ENCODE measurements around the gene PROCA1.

Gene PROCA1

DNA sequence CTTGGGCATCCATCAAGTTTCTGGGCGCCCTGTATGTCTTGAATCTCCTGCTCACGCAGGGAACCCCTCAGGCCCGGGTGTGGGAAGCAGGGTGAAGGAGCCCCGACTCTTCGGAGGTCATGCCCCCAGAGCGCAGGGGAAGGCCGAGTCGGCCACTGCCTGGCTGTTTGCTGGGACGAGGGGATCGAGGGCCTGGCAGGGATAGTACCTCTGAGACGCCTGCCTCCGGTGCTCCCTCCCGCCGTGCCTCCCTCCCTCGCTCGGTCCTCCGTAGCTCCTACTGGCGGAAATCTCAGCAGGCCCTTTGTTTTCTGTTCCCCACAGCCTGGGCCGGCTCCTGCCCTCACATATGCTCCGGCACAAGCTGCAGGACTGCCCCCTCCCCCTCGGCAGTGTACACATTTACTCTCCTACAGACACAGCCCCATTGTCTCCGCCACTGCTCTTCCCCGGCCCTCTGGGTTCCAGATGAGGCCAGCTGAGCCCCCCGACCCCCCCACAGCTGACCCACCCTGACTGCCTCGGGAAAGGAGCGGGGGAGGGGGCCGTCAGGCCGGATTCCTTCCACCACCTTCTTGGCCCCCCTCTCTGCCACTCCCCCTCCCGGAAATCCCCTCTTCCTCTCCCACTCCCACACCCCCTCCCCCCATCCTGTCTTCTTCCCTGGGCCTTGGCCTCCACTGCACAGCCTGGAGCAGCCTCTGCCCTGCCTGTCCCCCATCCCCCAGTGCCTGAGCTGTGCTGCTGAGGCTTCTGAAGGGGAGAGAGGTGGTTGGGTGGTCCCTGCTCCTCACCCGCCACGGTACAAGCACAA is 33.5 kb upstream of the PROCA1 start:
- no peak for TF ChIP-seq CTCF (IDR thresholded peaks at IDR 0.05; ENCODE audit: unreplicated experiment in 3 of 3)
- H3K9me3 Mint-ChIP-seq: no peaks in the 10 kb centered on the region

DNA sequence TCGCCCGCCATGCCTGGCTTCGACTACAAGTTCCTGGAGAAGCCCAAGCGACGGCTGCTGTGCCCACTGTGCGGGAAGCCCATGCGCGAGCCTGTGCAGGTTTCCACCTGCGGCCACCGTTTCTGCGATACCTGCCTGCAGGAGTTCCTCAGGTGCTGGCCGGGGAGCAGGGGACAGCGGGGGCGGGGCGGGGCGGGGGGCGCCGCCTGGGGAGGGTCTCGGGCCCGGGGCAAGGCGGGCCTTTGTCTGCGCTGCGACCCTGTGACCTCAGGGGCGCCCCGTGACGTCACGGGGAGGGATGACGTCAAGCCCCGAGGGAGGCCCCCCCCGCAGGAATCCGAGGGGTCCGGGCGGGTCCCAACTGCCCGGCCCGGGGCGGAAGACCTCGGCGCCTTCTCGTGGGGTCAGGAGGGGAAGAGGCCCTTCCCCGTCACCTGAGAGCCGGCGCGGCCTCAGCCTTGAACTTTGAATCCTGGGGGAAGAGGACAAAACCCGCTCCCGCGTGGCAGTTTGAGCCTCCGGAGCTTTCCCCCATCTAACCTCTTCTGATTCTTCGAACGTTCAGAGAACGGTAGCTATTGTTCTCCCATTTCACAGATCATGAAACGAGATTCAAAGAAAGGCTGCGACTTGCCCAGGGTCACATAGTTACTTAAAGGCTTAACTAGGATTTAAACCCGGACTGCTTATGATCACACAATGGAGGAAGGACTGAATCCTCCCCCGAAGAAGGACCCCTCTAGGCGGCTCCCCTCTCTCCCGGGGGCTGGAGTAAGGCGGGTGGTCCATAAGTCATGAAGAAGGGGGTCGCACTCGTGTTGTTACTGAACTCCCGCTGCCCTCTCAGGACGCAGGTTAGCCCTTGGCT is 32.6 kb upstream of the PROCA1 start:
- H3K4me1 Mint-ChIP-seq: peaks cover 28% of the 10 kb centered on the region
- no peaks in the 10 kb centered on the region for H3K9me3 Mint-ChIP-seq
- no peak for TF ChIP-seq CTCF (IDR thresholded peaks at IDR 0.05; ENCODE audit: unreplicated experiment in 3 of 3)
- H3K27ac Mint-ChIP-seq: peak overlapping the region; percentile 95 to 100 (median 99)
- H3K4me3 Mint-ChIP-seq: peak overlapping the region; percentile 97 to 99 (median 98)
- no peaks in the 10 kb centered on the region for H3K27me3 Mint-ChIP-seq (ENCODE audit: low read depth)
- H3K36me3 Mint-ChIP-seq (ENCODE audit: low read depth): peaks cover 21% of the 10 kb centered on the region

More for the DNA sequence above, 33.5 kb upstream of the PROCA1 start:
- Mint-ChIP-seq H3K27me3 (ENCODE audit: low read depth) (no peaks in the 10 kb centered on the region), H3K27ac (peak overlapping the region; percentile 95 to 100 (median 99)), H3K4me1 (peaks cover 31% of the 10 kb centered on the region), H3K4me3 (peak overlapping the region; percentile 97 to 99 (median 98)), H3K36me3 (ENCODE audit: low read depth) (peaks cover 24% of the 10 kb centered on the region)

GRCh38 chr17:28743243-28744103 is 31.8 kb upstream of the PROCA1 start, which contains the start of gene TRAF4:
Gene TRAF4, plus strand, starts transcription at chr17:28744011. Its CDS starts 102 bp downstream, at chr17:28744113.
- peak within 1 kb of the TSS; percentile 95 to 100 (median 99) for H3K27ac Mint-ChIP-seq
- H3K4me3 Mint-ChIP-seq: peak within 1 kb of the TSS; percentile 97 to 99 (median 98)

DNA sequence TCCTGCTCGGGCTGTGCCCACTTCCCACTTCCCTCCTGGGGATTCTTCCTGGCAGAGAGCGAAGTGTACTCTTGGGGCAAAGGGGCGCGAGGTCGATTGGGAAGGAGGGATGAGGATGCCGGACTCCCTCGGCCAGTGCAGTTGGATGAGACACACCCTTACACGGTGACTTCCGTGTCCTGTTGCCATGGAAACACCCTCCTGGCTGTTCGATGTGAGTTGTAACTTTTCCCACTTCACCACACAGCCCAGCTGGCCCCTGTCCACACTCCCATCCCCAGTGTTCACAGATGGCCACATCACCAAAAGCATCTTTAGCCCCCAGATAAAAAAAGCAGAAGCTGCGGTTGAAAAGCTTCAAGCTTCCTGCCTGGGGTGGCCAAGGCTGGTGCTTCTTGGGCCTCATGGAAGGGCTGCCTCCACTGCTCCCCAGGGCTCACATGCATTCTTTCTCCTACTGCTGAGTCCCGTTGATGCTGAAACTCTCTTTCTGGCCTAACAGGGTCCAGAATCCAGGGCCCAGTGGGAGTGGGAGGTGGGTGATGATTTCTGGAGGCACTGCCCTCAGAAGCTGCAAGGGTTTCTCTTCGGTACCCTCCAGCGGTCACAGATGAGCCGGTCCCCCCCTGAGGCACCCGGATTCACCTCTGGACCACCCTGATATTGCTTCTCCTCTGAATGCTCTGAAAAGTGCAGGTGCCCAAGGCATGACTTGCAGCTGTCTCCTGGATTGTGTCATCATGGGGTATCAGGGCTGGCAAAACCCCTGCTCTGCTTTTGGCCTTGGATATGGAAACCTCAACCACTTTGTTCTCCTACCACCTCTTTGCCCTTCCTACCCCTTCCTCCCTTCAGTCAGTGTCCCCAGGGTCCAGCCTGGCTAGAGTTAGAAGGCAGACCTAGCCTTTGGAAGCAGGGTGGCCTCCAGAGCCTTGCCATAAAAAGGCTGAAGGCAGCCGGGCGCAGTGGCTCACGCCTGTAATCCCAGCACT is 30.0 kb upstream of the PROCA1 start:
- no peak for TF ChIP-seq CTCF (IDR thresholded peaks at IDR 0.05; ENCODE audit: unreplicated experiment in 3 of 3)
- Mint-ChIP-seq H3K4me3 (peak overlapping the region in 2 of 3 experiments; percentile 17 to 36), H3K36me3 (ENCODE audit: low read depth) (peaks cover 6% of the 10 kb centered on the region), H3K4me1 (peaks cover 9% of the 10 kb centered on the region), H3K9me3 (no peaks in the 10 kb centered on the region), H3K27ac (no peak overlapping the region), H3K27me3 (ENCODE audit: low read depth) (no peaks in the 10 kb centered on the region)

More at GRCh38 chr17:28743243-28744103, 31.8 kb upstream of the PROCA1 start, which contains the start of gene TRAF4:
- Mint-ChIP-seq H3K4me1 (peaks cover 22% of the 10 kb centered on the region), H3K9me3 (no peaks in the 10 kb centered on the region), H3K36me3 (ENCODE audit: low read depth) (peaks cover 14% of the 10 kb centered on the region), H3K27me3 (ENCODE audit: low read depth) (no peaks in the 10 kb centered on the region)
- no peak for TF ChIP-seq CTCF (IDR thresholded peaks at IDR 0.05; ENCODE audit: unreplicated experiment in 3 of 3)
